Activated T-cell treated with anti-CD3 and anti-CD28 coated beads for 48 hours (primary cell): ENCODE data around the gene HGF.
"Not testable (repeated sequence)": the region's sequence is repeated elsewhere in the genome, so short reads cannot be mapped to it uniquely, and the experiment has no call there.

Source experiments
- DNase-seq: peaks from one replicate; pipeline ENCODE4 v3.0.0-alpha.2; 2020; ENCODE audit warnings: low read depth

The HGF gene

GRCh38 chr7:81776161-81776560 is 6.3 kb upstream of the HGF start:
- DNase-seq: no peak

DNA sequence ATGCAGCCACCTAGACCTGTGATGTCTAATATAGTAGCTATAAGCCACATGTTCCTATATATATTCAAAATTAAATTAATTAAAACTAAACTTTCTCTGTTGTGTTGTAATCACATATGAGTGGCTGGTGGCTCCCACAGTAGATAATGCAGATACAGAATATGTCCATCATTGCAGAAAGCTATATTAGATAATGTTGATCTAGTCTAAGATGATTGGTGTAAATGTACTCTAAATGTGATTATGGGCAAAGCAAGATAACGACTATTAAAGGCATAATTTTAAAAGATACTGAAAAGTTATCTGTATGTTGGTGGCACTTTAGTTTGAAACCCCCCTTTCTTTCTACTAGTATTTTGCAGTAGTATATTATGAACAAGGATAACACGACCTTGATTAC is 5.7 kb upstream of the HGF start:
- no peak for DNase-seq

- DNase-seq: no peak
These were observed 4.7 kb upstream of the HGF start for GRCh38 chr7:81774551-81774950.

- no peak for DNase-seq
These were observed 929 bp upstream of the HGF start for GRCh38 chr7:81770728-81771223.

- no peak for DNase-seq
These were observed 682 bp downstream of the HGF start for GRCh38 chr7:81768951-81769778.

DNA sequence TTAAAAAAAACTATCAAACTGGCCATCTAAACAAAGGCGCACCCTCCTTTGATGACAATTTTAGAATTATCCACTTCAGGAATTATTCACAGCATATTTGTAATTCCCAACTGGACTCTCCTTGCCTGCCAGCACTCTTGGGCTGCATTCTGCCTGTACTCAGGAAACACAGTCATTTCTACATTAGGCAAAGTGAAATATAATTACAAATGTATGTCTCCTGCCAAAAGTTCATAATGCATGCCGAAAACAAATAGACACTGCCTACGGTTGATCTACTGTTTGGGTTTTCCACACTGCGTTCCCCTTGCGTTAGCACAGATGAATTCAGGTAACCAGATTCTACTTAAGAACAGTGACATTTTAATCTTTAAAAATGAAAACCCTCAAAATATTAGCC is 1.9 kb downstream of the HGF start:
- no peak for DNase-seq

- DNase-seq: no peak
These were observed 8.0 kb downstream of the HGF start for GRCh38 chr7:81761821-81762220.

- no peak for DNase-seq
These were observed 8.8 kb downstream of the HGF start for GRCh38 chr7:81761031-81761430.

GRCh38 chr7:81754918-81755696 is 14.7 kb downstream of the HGF start:
- no peak for DNase-seq

DNA sequence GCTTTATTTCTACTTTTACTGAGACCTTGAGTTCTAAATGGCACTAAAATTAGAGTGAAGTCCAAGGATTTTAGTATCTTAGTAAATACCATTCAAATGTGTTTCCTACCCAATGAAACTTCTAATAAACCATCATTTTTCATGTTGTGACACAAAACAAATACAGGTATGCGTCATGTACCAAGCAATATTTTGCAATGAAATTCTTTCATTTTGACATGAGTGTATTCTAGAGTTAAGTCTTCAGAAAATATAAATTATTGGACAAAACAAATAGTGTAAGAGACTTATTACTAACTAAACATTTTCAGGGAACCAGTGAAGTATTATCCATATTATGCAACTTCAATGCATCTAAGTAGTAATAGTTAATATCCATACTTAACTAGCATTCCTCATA is 16.5 kb downstream of the HGF start:
- DNase-seq: no peak

DNA sequence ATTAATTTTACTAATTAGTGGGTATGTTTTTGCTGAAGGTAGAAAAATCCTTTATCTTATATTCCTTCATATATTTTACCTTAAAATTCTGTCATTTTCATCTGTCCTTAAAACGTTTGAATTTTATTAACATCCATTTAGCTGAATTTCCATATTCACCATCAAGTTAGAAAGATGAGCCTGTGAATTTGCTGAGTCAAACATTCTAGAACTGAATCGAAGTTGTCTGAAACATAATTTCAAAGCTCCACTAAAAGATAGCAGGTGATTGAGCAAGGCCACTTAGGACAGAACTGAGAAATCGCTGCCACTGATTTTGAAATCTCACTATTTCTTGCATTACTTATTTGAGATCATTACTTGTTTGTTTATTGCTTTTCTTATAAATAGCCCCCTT is 17.5 kb downstream of the HGF start:
- no peak for DNase-seq

DNA sequence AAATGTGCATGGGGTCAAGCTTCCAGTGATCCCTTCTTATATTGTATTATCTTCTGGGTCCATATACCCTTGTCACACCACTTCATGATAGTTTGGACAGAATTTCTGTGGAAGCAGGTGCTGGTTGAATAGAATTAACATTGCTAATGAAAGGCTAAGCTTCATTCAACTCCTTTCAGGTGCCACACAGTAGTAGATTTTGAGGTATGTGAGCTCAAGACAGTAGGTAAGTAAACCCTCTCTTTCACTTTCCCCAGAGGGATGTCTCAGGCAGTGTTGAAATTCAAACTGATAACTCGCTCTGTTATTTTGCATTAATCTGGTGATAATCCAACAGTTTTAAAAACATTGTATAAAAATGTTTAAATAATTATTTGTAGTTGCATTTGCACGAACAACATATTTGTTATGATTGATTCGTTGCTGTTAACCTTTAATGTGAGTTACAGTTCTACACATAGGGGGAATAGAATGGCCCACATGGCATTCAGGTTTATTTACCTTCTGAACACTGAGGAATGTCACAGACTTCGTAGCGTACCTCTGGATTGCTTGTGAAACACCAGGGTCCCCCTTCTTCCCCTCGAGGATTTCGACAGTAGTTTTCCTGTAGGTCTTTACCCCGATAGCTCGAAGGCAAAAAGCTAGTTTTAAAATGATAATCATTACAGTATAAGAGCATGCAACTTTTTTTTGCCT is 18.1 kb downstream of the HGF start:
- DNase-seq: no peak

DNA sequence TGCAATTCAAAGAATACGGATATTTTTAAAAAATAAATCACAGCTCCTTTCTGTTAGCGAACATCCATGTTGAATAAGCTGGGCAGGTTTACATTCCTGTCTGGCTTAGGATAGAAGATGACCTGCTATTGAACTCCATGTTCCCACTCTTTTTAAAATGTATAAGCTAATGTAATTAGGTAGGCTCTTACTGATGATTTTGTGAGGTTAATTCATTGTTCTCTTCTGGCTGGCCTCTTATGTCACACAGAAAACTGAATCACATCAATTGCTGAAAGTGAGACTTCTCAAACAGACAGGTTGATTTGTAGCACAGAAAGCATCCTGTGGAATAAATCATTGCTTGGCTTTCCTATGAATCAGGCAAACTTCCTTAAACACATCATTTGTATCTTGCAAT is 24.2 kb downstream of the HGF start:
- DNase-seq: no peak

GRCh38 chr7:81744389-81744788 is 25.5 kb downstream of the HGF start:
- no peak for DNase-seq

GRCh38 chr7:81743665-81744064 is 26.2 kb downstream of the HGF start:
- no peak for DNase-seq

GRCh38 chr7:81743201-81743600 is 26.6 kb downstream of the HGF start:
- DNase-seq: no peak

- no peak for DNase-seq
These were observed 29.4 kb downstream of the HGF start for GRCh38 chr7:81740403-81740802.

DNA sequence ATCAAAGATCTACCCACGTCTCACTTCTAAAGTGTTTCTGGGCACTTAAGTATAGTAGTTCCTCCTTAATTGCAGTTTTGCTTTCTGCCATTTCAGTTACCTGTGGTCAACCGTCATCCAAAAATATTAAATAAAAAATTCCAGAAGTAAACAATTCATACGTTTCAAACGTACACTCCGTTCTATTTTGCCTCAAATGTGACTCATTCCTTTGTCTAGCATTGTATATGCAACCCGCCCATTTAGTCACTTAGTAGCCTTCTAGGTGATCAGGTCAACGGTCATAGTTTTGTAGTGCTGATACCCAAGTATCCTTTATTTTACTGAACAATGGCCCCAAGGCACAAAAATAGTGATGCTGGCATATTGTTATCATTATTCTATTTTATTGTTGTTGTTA is 33.8 kb downstream of the HGF start:
- DNase-seq: no peak

DNA sequence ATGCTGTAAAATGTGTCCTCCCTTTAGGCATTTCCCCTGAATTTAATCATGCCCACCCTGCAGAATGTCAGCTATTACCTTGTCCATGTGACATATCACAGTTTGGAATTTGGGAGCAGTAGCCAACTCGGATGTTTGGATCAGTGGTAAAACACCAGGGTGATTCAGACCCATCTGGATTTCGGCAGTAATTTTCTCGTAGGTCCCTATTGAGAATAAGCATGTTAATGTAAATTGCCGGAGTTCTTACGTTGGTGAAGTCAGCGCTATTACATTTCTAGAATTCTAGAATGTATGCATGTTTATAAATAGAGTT is 44.1 kb downstream of the HGF start:
- DNase-seq: no peak

DNA sequence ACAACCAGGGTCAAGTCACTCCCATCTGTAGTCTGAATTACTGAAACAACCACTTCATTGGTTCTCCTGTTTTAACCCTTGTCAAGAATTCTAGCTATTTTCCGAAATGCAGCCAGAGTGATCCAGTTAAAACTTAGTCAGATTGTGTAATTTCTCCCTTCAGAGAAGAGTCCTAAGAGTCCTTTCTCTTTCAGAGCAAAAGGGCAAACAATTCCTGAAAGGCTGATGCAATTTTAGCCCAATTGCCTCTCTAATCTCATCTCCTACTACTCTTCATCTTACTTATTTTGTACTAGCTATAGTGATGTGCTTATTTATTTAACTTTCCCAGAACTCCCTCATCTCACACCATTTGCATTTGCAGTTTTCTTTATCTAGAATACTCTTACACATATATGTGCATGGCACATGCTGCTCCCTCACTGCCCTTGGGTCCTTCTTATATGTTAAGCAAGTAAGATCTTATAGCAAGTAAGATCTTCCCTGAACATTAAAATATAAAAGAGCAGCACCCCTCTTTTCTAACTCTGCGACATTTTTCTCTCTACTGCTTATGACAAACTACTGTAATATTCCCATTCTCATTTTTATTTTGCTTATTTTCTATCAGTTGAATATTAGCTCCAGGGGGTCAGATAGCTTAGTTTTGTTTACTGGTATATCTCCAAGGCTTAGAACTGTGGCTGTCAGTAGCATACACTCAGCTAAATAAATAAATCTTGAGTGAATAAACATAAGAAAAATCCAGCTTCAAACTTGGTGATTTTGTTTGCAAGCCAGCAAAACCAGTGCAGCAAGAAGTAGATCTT is 44.6 kb downstream of the HGF start:
- DNase-seq: no peak

GRCh38 chr7:81722250-81722649 is 47.6 kb downstream of the HGF start:
- DNase-seq: not testable (repeated sequence)

GRCh38 chr7:81721437-81721836 is 48.4 kb downstream of the HGF start:
- DNase-seq: no peak
